Duodenal mucosa (tissue), 2 donors: ENCODE data around the gene PIK3AP1.
"Not testable (repeated sequence)": the region's sequence is repeated elsewhere in the genome, so short reads cannot be mapped to it uniquely, and the experiment has no call there.

Source experiments
- H3K27ac ChIP-seq: one replicate; pipeline ENCODE4 v1.7.0; 2013; ENCODE audit warnings: low read depth, low read length
- H3K27me3 ChIP-seq, 2 donors: one replicate each; pipeline ENCODE4 v1.7.0; 2013; ENCODE audit warnings: low read length in 2 of 2, control low read depth in 1 of 2; ENCODE audit not compliant: insufficient read depth in 2 of 2, control insufficient read depth in 1 of 2
- H3K36me3 ChIP-seq, 2 donors: one replicate each; pipeline ENCODE4 v1.7.0; 2013; ENCODE audit warnings: low read length in 2 of 2, control low read depth in 1 of 2; ENCODE audit not compliant: insufficient read depth in 2 of 2, control insufficient read depth in 1 of 2
- H3K4me1 ChIP-seq, 2 donors: one replicate each; pipeline ENCODE4 v1.7.0; 2013; ENCODE audit warnings: low read length in 2 of 2, control low read depth in 1 of 2; ENCODE audit not compliant: insufficient read depth in 2 of 2, control insufficient read depth in 1 of 2
- H3K4me3 ChIP-seq, 2 donors: one replicate each; pipeline ENCODE4 v1.7.0; 2013; ENCODE audit warnings: low read length in 2 of 2, low read depth in 1 of 2
- H3K9ac ChIP-seq, 2 donors: one replicate each; pipeline ENCODE4 v1.7.0; 2013; ENCODE audit warnings: low read length in 2 of 2, low read depth in 1 of 2
- H3K9me3 ChIP-seq, 2 donors: one replicate each; pipeline ENCODE4 v1.7.0; 2013; ENCODE audit warnings: low read length in 2 of 2, control low read depth in 1 of 2; ENCODE audit not compliant: control insufficient read depth in 1 of 2

PIK3AP1 gene

GRCh38 chr10:96688789-96689188 lies 31.5 kb downstream of the PIK3AP1 start:
- no peaks in the 10 kb centered on the region for H3K36me3 ChIP-seq

GRCh38 chr10:96687317-96688012 lies 32.8 kb downstream of the PIK3AP1 start:
- peaks cover 0 to 3% of the 10 kb centered on the region in 2 donors for H3K4me1 ChIP-seq
- H3K9ac ChIP-seq = no peak overlapping the region
- no peak overlapping the region for H3K27ac ChIP-seq
- no peak overlapping the region for H3K4me3 ChIP-seq
- H3K27me3 ChIP-seq = no peaks in the 10 kb centered on the region
- H3K36me3 ChIP-seq = no peaks in the 10 kb centered on the region
- no peaks in the 10 kb centered on the region for H3K9me3 ChIP-seq

More at GRCh38 chr10:96688789-96689188, 31.5 kb downstream of the PIK3AP1 start:
- Histone ChIP-seq H3K27me3 (no peaks in the 10 kb centered on the region), H3K4me1 (peaks cover 0 to 3% of the 10 kb centered on the region in 2 donors), H3K27ac (no peak overlapping the region), H3K9me3 (no peaks in the 10 kb centered on the region), H3K9ac (no peak overlapping the region), H3K4me3 (no peak overlapping the region)

- Histone ChIP-seq H3K4me3 (no peak overlapping the region), H3K27ac (no peak overlapping the region), H3K36me3 (no peaks in the 10 kb centered on the region), H3K9me3 (no peaks in the 10 kb centered on the region), H3K27me3 (no peaks in the 10 kb centered on the region), H3K4me1 (peaks cover 0 to 3% of the 10 kb centered on the region in 2 donors), H3K9ac (no peak overlapping the region)
These were observed 33.8 kb downstream of the PIK3AP1 start for GRCh38 chr10:96686514-96686913.

- Histone ChIP-seq H3K27ac (no peak overlapping the region), H3K4me1 (peaks cover 0 to 3% of the 10 kb centered on the region in 2 donors)
These were observed 35.0 kb downstream of the PIK3AP1 start for GRCh38 chr10:96685306-96685705.

GRCh38 chr10:96684826-96685225 lies 35.5 kb downstream of the PIK3AP1 start:
- H3K27ac ChIP-seq = no peak overlapping the region
- H3K36me3 ChIP-seq = no peaks in the 10 kb centered on the region
- H3K27me3 ChIP-seq = no peaks in the 10 kb centered on the region
- H3K9me3 ChIP-seq = no peaks in the 10 kb centered on the region
- H3K4me3 ChIP-seq = no peak overlapping the region
- no peak overlapping the region for H3K9ac ChIP-seq
- peaks cover 0 to 3% of the 10 kb centered on the region in 2 donors for H3K4me1 ChIP-seq

More at GRCh38 chr10:96685306-96685705, 35.0 kb downstream of the PIK3AP1 start:
- Histone ChIP-seq H3K9me3 (no peaks in the 10 kb centered on the region), H3K9ac (no peak overlapping the region), H3K36me3 (no peaks in the 10 kb centered on the region), H3K27me3 (no peaks in the 10 kb centered on the region), H3K4me3 (no peak overlapping the region)

- Histone ChIP-seq H3K36me3 (no peaks in the 10 kb centered on the region), H3K27ac (no peak overlapping the region), H3K4me1 (peaks cover 0 to 3% of the 10 kb centered on the region in 2 donors), H3K9me3 (no peaks in the 10 kb centered on the region), H3K27me3 (no peaks in the 10 kb centered on the region), H3K4me3 (no peak overlapping the region), H3K9ac (no peak overlapping the region)
These were observed 36.6 kb downstream of the PIK3AP1 start for GRCh38 chr10:96683710-96684109.

GRCh38 chr10:96683065-96683464 lies 37.2 kb downstream of the PIK3AP1 start:
- Histone ChIP-seq H3K4me3 (no peak overlapping the region), H3K9ac (no peak overlapping the region), H3K36me3 (no peaks in the 10 kb centered on the region), H3K9me3 (no peaks in the 10 kb centered on the region), H3K27me3 (no peaks in the 10 kb centered on the region), H3K4me1 (peaks cover 0 to 3% of the 10 kb centered on the region in 2 donors), H3K27ac (no peak overlapping the region)

- Histone ChIP-seq H3K27ac (no peak overlapping the region), H3K4me3 (no peak overlapping the region), H3K27me3 (no peaks in the 10 kb centered on the region), H3K4me1 (peaks cover 9 to 11% of the 10 kb centered on the region in 2 donors), H3K36me3 (no peaks in the 10 kb centered on the region), H3K9me3 (no peaks in the 10 kb centered on the region), H3K9ac (no peak overlapping the region)
These were observed 38.8 kb downstream of the PIK3AP1 start for GRCh38 chr10:96681524-96681923.

GRCh38 chr10:96680463-96680862 lies 39.9 kb downstream of the PIK3AP1 start:
- H3K27ac ChIP-seq, H3K36me3 ChIP-seq, H3K9me3 ChIP-seq, H3K27me3 ChIP-seq, H3K9ac ChIP-seq, H3K4me3 ChIP-seq: not testable (repeated sequence)
- peaks cover 9 to 18% of the 10 kb centered on the region in 2 donors for H3K4me1 ChIP-seq

GRCh38 chr10:96678725-96679124 lies 41.6 kb downstream of the PIK3AP1 start:
- no peaks in the 10 kb centered on the region for H3K27me3 ChIP-seq
- H3K4me3 ChIP-seq = no peak overlapping the region
- H3K4me1 ChIP-seq = peaks cover 12 to 29% of the 10 kb centered on the region in 2 donors
- no peak overlapping the region for H3K27ac ChIP-seq
- no peak overlapping the region for H3K9ac ChIP-seq
- no peaks in the 10 kb centered on the region for H3K9me3 ChIP-seq
- no peaks in the 10 kb centered on the region for H3K36me3 ChIP-seq
